D721Med (cell line): Measurements from ENCODE around the gene ADCY7.

ENCODE experiments used
- DNase-seq: peaks from one replicate; pipeline ENCODE4 v3.0.0; 2011; ENCODE audit warnings: low spot score; ENCODE audit not compliant: insufficient read length
- FAIRE-seq: peaks from 2 replicates; lab custom pipeline; 2011; peaks lifted over from hg19 to GRCh38; lab: Jason Lieb, UNC
- CTCF ChIP-seq: IDR thresholded peaks from 2 replicates; pipeline ENCODE4 v1.5.1; 2012; ENCODE audit warnings: mild to moderate bottlenecking, control low read depth; ENCODE audit not compliant: insufficient read depth; ENCODE audit errors: missing control alignments

ADCY7 gene

DNA sequence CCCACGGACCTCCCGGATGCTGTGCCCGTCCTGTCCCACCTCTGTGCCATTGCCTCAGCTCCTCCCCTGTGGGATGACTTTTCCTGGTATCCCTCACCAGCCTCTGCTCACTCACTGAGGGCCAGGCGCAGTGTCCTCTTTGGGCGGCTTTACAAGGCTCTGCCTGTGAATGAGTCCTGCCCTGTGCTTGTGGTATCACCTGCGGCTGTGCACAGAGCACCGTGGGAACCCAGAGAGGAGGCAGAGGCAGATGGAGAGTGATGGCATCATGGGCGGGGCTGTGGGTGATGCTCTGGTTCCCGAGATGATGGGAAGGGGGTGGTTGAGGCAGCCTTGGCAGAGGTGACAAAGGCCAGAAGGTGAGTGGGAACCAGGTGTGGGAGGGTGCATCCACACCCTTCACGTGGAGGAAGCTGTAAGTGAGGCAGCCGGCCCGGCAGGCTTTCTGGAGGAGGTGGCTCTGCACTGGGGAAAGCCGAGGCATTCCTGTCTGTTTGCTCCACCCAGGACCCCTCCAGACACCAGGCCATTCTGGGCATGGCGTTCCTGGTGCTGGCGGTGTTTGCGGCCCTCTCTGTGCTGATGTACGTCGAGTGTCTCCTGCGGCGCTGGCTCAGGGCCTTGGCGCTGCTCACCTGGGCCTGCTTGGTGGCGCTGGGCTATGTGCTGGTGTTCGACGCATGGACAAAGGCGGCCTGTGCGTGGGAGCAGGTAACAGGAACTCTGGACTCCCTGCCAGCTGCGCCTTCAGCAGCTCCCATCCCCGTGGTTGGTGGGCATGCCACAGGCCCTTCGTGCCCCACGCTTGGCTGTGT, 23.8 kb downstream of the ADCY7 start:
- TF ChIP-seq CTCF = no peak
- FAIRE-seq (no peak), DNase-seq (no peak)

DNA sequence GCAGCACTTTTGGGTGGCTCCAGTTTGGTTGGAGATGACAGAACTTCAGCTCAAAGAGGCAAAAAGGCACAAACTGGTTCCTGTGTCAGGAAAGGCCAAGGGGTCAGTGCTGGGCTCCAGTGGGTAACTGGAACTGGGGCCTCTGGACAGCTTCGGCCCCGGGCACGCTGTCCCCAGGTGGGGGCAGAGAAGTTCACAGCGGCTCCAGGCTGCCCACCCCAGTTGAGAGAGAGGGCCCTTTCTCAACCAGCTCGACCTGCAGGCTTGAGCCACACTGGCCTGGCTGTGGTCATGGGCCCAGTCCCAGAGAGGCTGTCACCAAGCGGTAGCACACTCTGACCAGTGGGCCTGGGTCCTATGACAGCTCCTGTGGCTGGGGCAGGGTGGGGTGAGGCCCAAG, 24.5 kb downstream of the ADCY7 start:
- no peak for DNase-seq
- no peak for FAIRE-seq
- no peak for TF ChIP-seq CTCF

- FAIRE-seq = no peak
- TF ChIP-seq CTCF = no peak
- no peak for DNase-seq
Observed at GRCh38 chr16:50291719-50292565, 25.6 kb downstream of the ADCY7 start.

DNA sequence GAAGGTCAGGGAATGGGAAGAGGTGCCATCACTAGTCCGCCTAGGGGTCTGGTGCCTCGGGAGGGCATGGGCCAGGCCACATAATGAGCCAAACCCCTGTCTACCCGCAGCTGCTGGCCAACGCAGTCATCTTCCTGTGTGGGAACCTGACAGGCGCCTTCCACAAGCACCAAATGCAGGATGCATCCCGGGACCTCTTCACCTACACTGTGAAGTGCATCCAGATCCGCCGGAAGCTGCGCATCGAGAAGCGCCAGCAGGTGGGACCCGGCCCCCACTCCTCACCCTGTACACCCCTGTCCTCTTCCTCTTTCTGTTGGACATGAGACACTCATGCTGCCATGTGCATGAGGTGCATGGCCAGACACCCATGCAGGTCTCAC, 26.2 kb downstream of the ADCY7 start:
- no peak for TF ChIP-seq CTCF
- DNase-seq (no peak), FAIRE-seq (no peak)

- DNase-seq (no peak), FAIRE-seq (no peak)
- TF ChIP-seq CTCF = no peak
Observed at GRCh38 chr16:50293041-50293783, 26.9 kb downstream of the ADCY7 start.

DNA sequence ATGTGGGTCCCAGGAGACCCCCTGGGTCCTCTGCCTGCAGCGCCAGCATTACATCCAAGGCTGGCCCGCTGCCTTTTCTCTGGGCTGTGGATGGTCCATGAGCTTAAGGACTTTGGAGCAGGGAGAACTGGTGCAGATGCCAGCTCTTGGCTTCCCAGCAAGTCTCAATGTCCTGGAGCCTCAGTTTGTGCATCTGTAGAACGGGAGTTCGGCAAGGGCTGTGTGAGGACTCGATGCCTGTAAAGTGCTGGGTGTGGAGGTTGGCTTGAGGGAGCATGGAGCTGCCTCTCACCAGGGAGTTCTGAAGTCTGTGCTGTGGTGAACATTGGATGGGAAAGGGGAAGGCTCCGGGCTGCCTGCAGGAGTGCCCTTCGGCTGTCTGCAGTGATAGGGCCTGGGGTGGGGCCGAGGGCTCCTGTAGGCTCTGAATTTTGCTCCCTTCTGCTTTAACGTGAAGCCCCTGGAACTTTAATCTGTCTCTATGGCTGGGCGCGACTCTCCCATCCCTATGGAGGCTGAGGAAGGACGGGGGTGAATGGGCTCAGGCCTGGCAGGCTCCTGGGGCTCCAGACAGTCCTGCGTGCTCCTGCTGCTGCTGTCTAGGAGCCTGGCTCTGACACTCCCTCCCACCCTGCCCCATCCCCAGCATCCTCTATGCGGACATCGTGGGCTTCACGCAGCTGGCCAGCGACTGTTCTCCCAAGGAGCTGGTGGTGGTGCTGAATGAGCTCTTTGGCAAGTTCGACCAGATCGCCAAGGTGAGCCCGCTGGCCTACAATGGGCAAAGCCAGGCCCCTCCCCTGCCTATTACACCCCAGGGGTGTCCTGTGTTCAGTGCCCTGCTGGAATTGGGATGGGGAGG, 27.9 kb downstream of the ADCY7 start:
- no peak for TF ChIP-seq CTCF
- FAIRE-seq = no peak

More for the DNA sequence above, 27.9 kb downstream of the ADCY7 start:
- no peak for DNase-seq
